Right renal cortex interstitium (tissue), 3 donors: ENCODE results near the gene IQCF2. TPM values are rescaled to one million over a fixed set of nuclear protein-coding genes. Genes with fewer than 3 reads are reported as not detected.
"Not testable (repeated sequence)": the region's sequence is repeated elsewhere in the genome, so short reads cannot be mapped to it uniquely, and the experiment has no call there.

Experiments used
- DNase-seq, 3 donors: peaks; one replicate each; pipeline ENCODE4 v3.0.0-alpha.2; 2013; ENCODE audit warnings: low read depth in 3 of 3, low spot score in 2 of 3
- polyA plus RNA-seq, 3 donors: library from polyadenylated mRNA; unstranded; fragments of 120-200 nt; gene quantifications; one replicate each; pipeline ENCODE4 v1.2.1, GENCODE V29; 2013; ENCODE audit not compliant: insufficient read length in 3 of 3

Gene IQCF2
- polyA plus RNA-seq, result not detected

- no peak for DNase-seq
These were observed at the start of gene IQCF2 for GRCh38 chr3:51860703-51861665. TSS of gene IQCF2 (plus strand) at chr3:51861615. CDS start at chr3:51861667, 52 bp downstream.

GRCh38 chr3:51813539-51813938, 47.9 kb upstream of the IQCF2 start:
- DNase-seq, result no peak

- DNase-seq, result no peak
These were observed 47.4 kb upstream of the IQCF2 start for GRCh38 chr3:51814034-51814433.

- no peak for DNase-seq
These were observed 45.8 kb upstream of the IQCF2 start for GRCh38 chr3:51815614-51816013.

- no peak for DNase-seq
These were observed 44.7 kb upstream of the IQCF2 start for GRCh38 chr3:51816723-51817122.

GRCh38 chr3:51817375-51817774, 44.0 kb upstream of the IQCF2 start:
- no peak for DNase-seq

- no peak for DNase-seq
These were observed 42.3 kb upstream of the IQCF2 start for GRCh38 chr3:51819151-51819550.

- DNase-seq, result no peak
These were observed 41.6 kb upstream of the IQCF2 start for GRCh38 chr3:51819709-51820406.

- no peak for DNase-seq
These were observed 33.1 kb upstream of the IQCF2 start for GRCh38 chr3:51828297-51828696.

GRCh38 chr3:51830345-51830744, 31.1 kb upstream of the IQCF2 start:
- DNase-seq, result no peak

GRCh38 chr3:51830836-51831385, 30.5 kb upstream of the IQCF2 start:
- DNase-seq, result no peak

- no peak for DNase-seq
These were observed 24.8 kb upstream of the IQCF2 start for GRCh38 chr3:51836606-51837005.

GRCh38 chr3:51845129-51845528, 16.3 kb upstream of the IQCF2 start:
- no peak for DNase-seq

- DNase-seq, result not testable (repeated sequence)
These were observed 6.0 kb upstream of the IQCF2 start for GRCh38 chr3:51855411-51855810.

GRCh38 chr3:51862886-51863285, 1.5 kb downstream of the IQCF2 start:
- no peak for DNase-seq

- DNase-seq, result not testable (repeated sequence)
These were observed 7.5 kb downstream of the IQCF2 start for GRCh38 chr3:51868896-51869295.

GRCh38 chr3:51869304-51869703, 7.9 kb downstream of the IQCF2 start:
- DNase-seq, result no peak

- no peak for DNase-seq
These were observed 11.9 kb downstream of the IQCF2 start for GRCh38 chr3:51873253-51873766.

GRCh38 chr3:51873876-51874275, 12.5 kb downstream of the IQCF2 start:
- DNase-seq, result no peak

GRCh38 chr3:51874411-51874810, 13.0 kb downstream of the IQCF2 start:
- DNase-seq, result no peak

- no peak for DNase-seq
These were observed 13.5 kb downstream of the IQCF2 start for GRCh38 chr3:51874889-51875288.
